Measurements from ENCODE around the gene PPP1R15B.

The PPP1R15B gene

DNA sequence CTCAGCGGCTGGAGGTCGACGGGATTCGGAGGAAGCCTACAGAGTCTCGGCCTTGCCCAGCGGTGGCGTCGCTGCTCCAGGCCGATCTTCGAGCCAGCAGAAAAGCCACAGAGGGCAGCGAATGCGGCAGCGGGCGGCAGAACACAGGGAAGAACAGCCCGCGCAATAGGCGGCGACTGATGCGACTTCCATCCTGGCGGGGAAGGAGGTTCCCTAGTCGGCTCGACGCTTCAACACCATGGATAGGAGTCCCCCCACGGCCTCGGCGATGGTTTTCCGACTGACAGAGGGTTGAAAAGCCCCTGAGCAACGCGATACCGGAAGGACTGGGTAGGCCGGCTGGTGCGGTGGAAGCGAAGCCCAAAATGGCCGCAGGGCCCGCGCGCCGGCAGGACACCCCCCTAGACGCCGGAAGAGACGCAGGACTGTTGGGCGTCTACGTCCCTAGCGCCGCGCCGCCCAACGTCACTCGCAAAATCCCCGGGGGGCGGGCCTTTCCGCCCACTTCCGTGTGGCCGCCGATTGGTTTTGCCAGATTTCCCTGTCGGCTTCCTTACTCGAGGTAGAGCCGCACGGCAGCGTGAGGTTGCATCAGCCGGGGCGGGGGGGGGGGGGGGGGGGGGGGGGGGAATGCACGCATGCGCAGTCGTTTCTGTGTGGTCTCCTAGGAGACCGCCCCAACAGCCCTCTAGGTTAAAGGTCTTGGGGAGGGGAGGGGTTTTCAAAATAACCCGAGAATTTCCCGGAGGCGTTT lies at the start of gene PPP1R15B:
Gene PPP1R15B, minus strand, starts transcription at position 367 of the 754 bp plus-strand sequence. CDS start 406 bp downstream, outside the sequence.
- peak; percentile 97 for DNase-seq (ENCODE audit: low spot score)

DNA sequence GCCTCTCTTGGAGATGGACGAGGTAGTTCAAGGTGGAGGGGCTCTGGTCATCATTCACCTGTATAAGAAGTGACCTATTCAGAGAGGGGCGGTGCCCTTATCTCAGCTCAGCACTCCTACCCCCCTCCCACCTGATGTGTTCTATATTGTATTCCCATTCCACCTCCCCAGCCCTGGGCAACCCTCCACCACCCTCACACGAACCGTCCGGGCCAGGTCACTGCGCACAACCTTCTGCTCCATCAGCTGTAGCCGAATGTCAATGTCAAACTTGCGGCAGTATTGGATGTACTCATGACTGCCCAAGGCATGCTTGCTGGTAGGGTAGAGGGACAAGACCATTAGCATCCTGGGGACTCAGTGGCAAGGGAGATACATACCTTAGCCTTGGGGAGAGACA lies 48.7 kb upstream of the PPP1R15B start:
- no peak for DNase-seq (ENCODE audit: low spot score)
- TF ChIP-seq, protein P1, sequence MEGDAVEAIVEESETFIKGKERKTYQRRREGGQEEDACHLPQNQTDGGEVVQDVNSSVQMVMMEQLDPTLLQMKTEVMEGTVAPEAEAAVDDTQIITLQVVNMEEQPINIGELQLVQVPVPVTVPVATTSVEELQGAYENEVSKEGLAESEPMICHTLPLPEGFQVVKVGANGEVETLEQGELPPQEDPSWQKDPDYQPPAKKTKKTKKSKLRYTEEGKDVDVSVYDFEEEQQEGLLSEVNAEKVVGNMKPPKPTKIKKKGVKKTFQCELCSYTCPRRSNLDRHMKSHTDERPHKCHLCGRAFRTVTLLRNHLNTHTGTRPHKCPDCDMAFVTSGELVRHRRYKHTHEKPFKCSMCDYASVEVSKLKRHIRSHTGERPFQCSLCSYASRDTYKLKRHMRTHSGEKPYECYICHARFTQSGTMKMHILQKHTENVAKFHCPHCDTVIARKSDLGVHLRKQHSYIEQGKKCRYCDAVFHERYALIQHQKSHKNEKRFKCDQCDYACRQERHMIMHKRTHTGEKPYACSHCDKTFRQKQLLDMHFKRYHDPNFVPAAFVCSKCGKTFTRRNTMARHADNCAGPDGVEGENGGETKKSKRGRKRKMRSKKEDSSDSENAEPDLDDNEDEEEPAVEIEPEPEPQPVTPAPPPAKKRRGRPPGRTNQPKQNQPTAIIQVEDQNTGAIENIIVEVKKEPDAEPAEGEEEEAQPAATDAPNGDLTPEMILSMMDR (IDR thresholded peaks at IDR 0.05; ENCODE audit: borderline replicate concordance, control extremely low read depth, extremely low read depth, insufficient read depth, missing control alignments) = no peak
- in situ Hi-C loops (cut with MboI; ENCODE audit: low sequenced_read_pairs, unreplicated experiment) = no loop called here

More for the DNA sequence above, at the start of gene PPP1R15B:
- in situ Hi-C loops (cut with MboI; ENCODE audit: low sequenced_read_pairs, unreplicated experiment) = no loop called here
- TF ChIP-seq, protein P1 (IDR thresholded peaks at IDR 0.05; ENCODE audit: borderline replicate concordance, control extremely low read depth, extremely low read depth, insufficient read depth, missing control alignments) = no peak

DNA sequence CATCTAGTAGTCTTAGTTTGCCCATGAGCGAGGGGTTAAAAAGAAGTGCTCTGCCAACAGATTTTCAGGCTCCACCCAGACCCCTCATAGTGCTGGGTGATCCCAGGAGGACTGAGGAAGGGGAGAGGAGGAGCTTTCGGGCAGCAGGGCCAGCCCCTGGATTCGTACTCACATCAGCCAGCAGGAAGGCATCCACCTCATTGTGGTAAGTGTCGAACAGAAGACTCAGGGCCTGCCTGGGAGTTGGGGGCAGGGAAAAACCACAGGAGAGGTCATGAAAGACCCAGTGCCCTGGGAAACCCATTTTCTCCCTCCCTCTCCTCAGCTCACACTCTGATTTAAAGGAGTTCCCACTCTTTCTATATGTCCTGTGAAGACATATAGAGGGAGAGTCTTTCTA lies 48.1 kb upstream of the PPP1R15B start:
- in situ Hi-C loops (cut with MboI; ENCODE audit: low sequenced_read_pairs, unreplicated experiment) = no loop called here
- TF ChIP-seq, protein P1 (IDR thresholded peaks at IDR 0.05; ENCODE audit: borderline replicate concordance, control extremely low read depth, extremely low read depth, insufficient read depth, missing control alignments) = no peak

DNA sequence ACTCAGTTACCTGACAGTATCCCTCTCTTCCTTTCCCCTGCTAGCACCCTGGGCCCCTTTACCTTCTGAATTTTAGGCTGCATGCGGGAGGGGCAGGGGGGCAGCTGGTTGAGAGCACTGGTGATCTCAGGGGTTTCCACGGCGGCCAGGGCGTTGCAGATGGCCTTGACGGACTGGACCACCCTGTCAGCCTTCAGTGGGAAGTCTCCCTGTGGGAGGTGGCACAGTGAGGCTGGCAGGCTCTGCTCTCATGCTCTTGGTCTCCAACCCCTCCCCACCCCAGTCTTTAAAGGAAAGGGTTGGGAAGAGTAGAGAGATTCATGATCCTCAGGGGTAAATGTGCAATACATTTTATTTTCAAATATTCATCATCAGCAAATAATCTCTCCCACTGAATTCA lies 46.0 kb upstream of the PPP1R15B start:
- TF ChIP-seq, protein P1 (IDR thresholded peaks at IDR 0.05; ENCODE audit: borderline replicate concordance, control extremely low read depth, extremely low read depth, insufficient read depth, missing control alignments) = no peak
- in situ Hi-C loops (cut with MboI; ENCODE audit: low sequenced_read_pairs, unreplicated experiment) = no loop called here
- no peak for DNase-seq (ENCODE audit: low spot score)

More for the DNA sequence above, 48.1 kb upstream of the PPP1R15B start:
- DNase-seq (ENCODE audit: low spot score) = no peak

DNA sequence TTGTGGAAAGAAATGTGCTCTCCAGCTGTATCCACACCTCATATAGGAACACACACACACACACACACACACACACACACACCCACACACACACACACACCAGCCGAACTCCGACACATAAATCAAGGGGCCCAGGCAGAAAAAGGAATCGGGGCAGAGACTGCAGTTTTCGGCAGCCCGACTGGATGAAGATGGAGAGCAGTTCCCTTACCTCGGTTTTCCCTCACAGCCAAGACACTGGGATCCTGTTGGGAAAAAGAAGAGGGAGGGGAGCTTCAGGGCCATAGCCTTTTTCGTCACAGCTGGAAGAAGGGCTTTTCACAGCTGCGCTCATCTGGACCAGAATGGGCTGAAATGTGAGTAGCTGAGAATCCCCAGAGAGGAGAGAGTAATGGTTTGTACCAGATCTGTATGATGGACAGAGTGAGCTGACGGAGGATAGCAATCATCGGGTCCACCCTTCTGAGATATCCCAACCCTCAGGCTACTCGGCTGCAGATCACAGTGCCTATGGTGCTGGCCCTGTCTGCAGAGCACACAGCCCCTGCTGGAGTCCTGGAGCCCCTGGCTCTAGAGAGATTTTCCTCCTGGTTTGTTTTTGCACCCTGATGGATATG lies 45.3 kb upstream of the PPP1R15B start:
- in situ Hi-C loops (cut with MboI; ENCODE audit: low sequenced_read_pairs, unreplicated experiment) = no loop called here
- DNase-seq (ENCODE audit: low spot score) = no peak
- TF ChIP-seq, protein P1 (IDR thresholded peaks at IDR 0.05; ENCODE audit: borderline replicate concordance, control extremely low read depth, extremely low read depth, insufficient read depth, missing control alignments) = no peak

DNA sequence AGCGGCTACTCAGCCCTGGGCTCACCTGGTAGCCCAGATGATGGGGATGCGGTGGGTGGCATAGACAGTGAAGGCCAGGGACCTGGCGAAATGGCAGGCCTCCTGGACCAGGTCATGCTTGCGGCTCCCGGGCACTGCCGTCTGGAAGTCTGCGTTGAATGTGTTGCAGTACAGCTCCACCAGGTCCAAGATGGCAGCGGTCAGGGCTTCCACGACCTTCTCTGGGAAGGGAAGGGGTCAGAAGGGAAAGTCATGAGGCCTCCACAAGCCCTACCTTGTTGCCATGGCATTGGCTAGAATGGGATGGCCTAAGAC lies 44.2 kb upstream of the PPP1R15B start:
- no peak for DNase-seq (ENCODE audit: low spot score)
- in situ Hi-C loops (cut with MboI; ENCODE audit: low sequenced_read_pairs, unreplicated experiment) = no loop called here
- TF ChIP-seq, protein P1 (IDR thresholded peaks at IDR 0.05; ENCODE audit: borderline replicate concordance, control extremely low read depth, extremely low read depth, insufficient read depth, missing control alignments) = no peak
